HG02763 (cell line): ENCODE measurements around the gene NHLRC1.
"Not testable (repeated sequence)": the region's sequence is repeated elsewhere in the genome, so short reads cannot be mapped to it uniquely, and the experiment has no call there.

ENCODE experiments used
- ATAC-seq: cut with Tn5 transposase; IDR thresholded peaks from one replicate; pipeline ENCODE4 v1.9.1; 2021; ENCODE audit warnings: mild to moderate bottlenecking, moderate library complexity; ENCODE audit not compliant: unreplicated experiment

Gene NHLRC1

GRCh38 chr6:18122128-18123093 lies at the start of gene NHLRC1:
TSS of gene NHLRC1 (minus strand) at chr6:18122677. CDS start at chr6:18122606, 71 bp downstream.
- peak; percentile 99 for ATAC-seq

- ATAC-seq: no peak
Measured at GRCh38 chr6:18171871-18172270, 49.4 kb upstream of the NHLRC1 start.

GRCh38 chr6:18168264-18168663 lies 45.8 kb upstream of the NHLRC1 start:
- no peak for ATAC-seq

- ATAC-seq: no peak
Measured at GRCh38 chr6:18166312-18167036, 44.0 kb upstream of the NHLRC1 start.

- ATAC-seq: no peak
Measured at GRCh38 chr6:18165751-18166150, 43.3 kb upstream of the NHLRC1 start.

- no peak for ATAC-seq
Measured at GRCh38 chr6:18162401-18162800, 39.9 kb upstream of the NHLRC1 start.

- ATAC-seq: no peak
Measured at GRCh38 chr6:18161431-18161830, 39.0 kb upstream of the NHLRC1 start.

- no peak for ATAC-seq
Measured at GRCh38 chr6:18160911-18161310, 38.4 kb upstream of the NHLRC1 start.

GRCh38 chr6:18155864-18156421 lies 33.5 kb upstream of the NHLRC1 start:
- peak; percentile 30 for ATAC-seq

GRCh38 chr6:18155150-18155863 lies 32.8 kb upstream of the NHLRC1 start, which contains the start of gene KDM1B:
TSS of gene KDM1B (plus strand) at chr6:18155422. CDS start at chr6:18159896, 4,474 bp downstream.
- ATAC-seq: peak; percentile 88

- ATAC-seq: peak; percentile 58
Measured at GRCh38 chr6:18154507-18155149, 32.2 kb upstream of the NHLRC1 start, which contains the start of gene TPMT. TSS of gene TPMT (minus strand) at chr6:18155077. CDS start at chr6:18149127, 5,950 bp downstream.

GRCh38 chr6:18153311-18153703 lies 30.8 kb upstream of the NHLRC1 start:
- no peak for ATAC-seq

- no peak for ATAC-seq
Measured at GRCh38 chr6:18151801-18152200, 29.3 kb upstream of the NHLRC1 start.

- ATAC-seq: not testable (repeated sequence)
Measured at GRCh38 chr6:18151391-18151790, 28.9 kb upstream of the NHLRC1 start.

GRCh38 chr6:18148304-18149025 lies 26.0 kb upstream of the NHLRC1 start:
- no peak for ATAC-seq

GRCh38 chr6:18147616-18148015 lies 25.1 kb upstream of the NHLRC1 start:
- ATAC-seq: no peak

GRCh38 chr6:18147160-18147559 lies 24.7 kb upstream of the NHLRC1 start:
- ATAC-seq: no peak

- no peak for ATAC-seq
Measured at GRCh38 chr6:18142591-18142861, 20.0 kb upstream of the NHLRC1 start.

- ATAC-seq: no peak
Measured at GRCh38 chr6:18141805-18142590, 19.5 kb upstream of the NHLRC1 start.
